GM19023 (cell line): ENCODE measurements around the gene PRR12.
"Not testable (repeated sequence)": the region's sequence is repeated elsewhere in the genome, so short reads cannot be mapped to it uniquely, and the experiment has no call there.

Source experiments
- ATAC-seq: cut with Tn5 transposase; IDR thresholded peaks from one replicate; pipeline ENCODE4 v1.9.1; 2021; ENCODE audit warnings: mild to moderate bottlenecking, moderate library complexity; ENCODE audit not compliant: unreplicated experiment

PRR12 gene

DNA sequence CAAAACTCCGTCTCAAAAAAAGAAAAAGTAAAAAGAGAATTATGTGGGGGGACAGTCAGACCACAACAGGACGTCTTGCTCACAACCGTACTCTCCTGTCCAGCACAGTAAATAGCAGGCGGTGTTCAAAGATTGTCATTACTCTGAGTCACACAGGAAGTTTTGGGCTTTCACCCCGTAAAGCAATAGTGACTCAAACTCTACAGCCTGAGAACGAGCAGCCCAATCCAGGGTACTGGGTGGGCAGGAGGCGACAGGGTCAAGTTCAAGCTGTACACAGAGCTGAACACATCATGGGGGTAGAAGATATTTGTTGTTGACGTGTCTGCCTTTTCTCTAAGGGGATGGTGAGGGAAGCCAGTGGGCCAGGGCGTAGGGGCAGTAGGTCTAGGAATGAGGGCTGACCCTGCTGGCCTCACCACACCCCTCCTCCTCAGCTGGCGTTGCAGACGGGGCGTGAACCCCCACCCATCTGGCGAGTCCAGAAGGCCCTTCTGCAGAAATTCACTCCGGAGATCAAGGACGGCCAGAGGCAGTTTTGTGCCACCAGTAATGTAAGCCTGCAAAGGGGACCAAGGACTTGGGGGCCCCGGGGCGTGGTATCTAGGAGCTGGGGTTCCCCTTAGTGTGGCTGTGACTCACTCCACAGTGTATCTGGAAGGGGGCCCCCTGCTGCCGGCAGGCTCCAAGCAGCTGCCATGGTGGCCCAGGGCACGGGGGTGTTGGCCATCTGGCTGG, 23.3 kb downstream of the PRR12 start:
- ATAC-seq, result no peak

DNA sequence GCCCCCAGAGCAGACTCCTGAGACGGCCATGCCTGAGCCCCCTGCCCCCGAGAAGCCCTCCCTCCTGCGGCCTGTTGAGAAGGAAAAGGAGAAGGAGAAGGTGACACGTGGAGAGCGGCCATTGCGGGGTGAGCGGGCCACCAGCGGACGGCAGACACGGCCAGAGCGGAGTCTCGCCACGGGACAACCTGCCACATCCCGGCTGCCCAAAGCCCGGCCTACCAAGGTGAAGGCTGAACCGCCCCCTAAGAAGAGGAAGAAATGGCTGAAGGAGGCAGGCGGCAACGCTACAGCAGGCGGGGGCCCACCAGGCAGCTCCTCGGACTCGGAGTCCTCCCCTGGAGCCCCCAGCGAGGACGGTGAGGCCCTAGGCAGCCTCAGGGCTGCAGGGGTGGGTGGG, 24.9 kb downstream of the PRR12 start:
- no peak for ATAC-seq

DNA sequence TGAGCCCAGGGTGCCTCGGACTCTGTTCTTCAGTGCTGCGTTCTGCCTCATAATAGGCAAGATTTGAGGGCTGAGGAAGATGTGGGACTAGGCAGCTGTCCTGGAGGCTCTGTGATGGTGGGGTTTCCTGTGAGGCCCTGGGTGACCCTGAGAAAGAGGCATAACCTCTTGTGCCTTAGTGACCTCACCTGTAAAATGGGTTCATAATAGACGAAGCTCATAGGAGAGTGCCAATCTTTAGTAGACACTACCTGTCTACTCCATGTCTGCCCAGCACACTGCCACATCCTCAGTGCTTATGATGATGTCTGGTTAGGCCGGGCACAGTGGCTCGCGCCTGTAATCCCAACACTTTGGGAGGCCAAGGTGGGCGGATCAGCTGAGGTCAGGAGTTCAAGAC, 25.6 kb downstream of the PRR12 start:
- no peak for ATAC-seq

DNA sequence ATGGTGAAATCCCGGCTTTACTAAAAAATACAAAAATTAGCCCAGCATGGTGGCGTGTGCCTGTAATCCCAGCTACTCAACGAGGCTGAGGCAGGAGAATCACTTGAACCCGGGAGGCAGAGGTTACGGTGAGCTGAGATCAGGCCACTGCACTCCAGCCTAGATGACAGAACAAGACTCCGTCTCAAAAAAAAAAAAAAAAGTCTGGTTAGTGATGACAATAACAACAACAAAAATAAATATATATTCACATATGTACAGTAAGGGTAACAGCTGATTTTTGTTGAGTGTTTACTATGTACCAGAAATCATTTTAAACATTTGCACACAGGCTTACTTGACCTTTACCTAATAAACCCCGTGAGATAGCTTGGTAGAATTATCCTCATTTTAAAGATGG, 26.0 kb downstream of the PRR12 start:
- ATAC-seq, result no peak

DNA sequence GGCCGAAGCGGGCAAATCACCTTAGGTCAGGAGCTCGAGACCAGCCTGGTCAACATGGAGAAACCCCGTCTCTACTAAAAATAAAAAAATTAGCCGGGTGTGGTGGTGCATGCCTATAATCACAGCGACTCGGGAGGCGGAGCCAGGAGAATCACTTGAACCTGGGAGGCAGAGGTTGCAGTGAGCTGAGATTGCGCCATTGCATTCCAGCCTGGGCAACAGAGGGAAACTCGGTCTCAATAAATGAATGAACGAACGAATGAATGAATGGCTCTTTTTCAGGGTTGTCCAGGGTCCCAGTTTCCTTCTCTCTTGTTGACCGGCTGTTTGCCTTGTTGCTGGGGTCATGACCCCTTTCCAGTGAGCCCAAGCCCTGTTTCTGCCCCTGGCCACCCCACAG, 26.9 kb downstream of the PRR12 start:
- ATAC-seq, result not testable (repeated sequence)

DNA sequence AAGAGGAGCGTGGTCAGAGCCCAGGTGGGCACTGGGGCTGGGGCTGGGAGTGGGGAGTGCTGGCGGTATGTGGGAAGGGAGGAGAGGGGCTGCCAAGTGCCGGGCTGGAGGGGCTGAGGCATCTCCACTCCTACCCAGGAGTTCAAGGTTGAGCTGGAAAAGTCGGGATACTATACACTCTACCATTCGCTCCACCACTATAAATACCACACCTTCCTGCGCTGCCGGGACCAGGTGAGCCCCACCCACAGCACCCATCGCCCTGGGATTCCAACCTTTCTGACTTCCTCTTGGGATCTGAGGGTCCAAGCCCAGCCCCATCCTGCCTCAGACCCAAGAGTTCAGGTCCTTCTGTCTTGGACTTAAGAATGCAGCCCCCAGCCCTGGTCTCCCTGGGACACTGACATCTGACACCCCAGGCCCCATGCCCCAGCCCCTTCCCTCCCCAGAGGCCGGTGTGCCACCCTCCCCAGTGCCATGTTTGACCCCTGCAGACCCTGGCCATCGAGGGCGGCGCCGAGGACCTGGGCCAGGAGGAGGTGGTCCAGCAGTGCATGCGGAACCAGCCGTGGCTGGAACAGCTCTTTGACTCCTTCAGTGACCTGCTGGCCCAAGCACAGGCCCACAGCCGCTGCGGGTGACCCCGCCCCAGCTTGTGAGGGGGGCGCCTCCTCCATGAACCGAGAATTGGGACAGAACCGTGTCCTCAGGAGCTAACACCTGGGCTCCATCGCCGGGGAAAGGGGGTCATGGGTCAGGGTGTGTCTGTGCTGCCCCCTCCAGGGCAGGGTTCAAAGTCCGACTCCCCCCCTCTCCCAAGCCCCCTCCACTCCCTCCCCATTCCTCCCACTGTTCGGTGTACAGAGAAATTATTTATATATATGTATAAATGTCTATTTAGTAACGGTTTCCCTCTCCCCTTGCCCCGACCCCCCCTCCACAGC, 34.3 kb downstream of the PRR12 start:
- ATAC-seq, result no peak

DNA sequence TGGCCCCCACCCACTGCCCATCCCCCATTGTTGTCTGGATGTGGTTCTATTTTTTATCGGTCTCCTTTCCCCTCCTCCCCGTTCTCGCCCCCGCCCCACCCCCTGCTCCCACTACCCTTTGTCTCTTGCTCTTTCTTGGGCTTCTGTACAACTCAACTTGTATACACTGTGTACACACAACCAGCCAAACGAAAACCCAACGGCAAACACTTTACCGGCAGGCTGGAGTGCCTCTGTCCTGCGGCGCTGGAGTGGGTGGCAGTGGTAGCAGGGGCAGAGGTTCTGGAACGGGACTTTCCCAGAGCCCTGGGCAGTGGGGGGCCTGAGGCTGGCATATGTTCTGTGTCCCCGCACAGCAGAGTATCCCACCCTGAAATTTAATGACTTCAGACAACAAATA, 35.2 kb downstream of the PRR12 start:
- ATAC-seq, result no peak

DNA sequence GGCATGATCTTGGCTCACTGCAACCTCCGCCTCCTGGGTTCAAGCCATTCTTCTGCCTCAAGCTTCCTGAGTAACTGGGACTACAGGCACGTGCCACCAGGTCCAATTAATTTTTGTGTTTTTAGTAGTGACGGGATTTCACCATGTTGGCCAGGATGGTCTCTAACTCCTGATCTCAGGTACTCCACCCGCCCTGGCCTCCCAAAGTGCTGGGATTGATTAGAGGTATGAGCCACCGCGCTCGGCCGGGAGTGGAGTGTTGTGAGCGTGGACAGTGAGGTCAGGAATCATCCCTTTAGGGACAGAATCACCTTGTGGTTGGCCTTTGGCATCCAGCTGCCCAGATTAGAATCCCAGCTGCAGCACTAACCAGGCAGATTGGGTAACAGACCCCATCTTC, 38.7 kb downstream of the PRR12 start:
- ATAC-seq, result no peak

DNA sequence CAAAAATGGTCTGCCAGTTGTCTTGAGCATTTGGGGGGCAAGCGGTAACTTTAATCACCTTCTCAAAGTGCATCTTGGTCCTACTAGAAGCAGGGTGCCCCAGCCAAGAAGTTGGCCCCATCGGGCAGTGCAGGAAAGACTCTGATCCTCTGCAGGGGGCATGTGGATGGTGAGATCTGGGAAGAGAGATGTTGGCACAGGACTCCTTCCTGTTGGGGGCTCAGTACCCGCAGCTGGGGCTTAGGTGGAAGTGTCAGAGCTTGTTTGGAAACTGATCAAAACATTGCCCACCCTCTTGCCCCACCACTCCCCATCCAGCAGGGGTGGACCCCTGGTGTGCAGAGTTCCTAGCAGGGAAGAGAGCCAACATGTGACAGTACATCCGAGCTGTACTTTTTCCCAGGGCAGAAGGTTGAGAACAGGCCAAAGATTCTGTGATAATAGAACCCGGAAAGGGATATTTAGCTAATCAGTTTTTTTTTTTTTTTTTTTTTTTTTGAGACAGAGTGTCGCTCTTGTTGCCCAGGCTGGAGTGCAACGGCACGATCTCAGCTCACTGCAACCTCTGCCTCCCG, 40.1 kb downstream of the PRR12 start:
- no peak for ATAC-seq

DNA sequence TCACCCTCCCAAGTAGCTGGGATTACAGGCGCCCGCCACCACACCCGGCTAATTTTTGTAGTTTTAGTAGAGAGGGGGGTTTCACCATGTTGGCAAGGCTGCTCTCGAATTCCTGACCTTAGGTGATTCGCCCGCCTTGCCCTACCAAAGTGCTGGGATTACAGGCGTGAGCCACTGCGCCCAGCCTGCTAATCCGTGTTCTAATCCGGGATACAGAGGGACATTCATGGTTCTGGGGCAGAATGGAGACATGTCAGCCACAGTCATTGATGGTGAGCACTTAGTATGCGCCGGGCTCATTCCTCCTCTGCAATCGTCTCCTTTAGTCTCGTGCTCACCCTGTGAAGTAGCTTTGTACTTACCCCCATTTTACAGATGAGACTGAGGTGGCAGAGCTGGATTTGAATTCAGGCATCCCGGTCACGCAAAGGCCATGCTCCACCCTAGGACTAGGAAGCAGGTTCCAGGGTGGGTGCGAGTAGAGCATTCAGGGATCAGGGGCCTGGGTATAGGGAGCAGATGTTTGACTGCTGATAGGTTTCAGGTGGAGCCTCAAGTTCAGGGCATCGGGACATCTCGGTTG, 40.7 kb downstream of the PRR12 start:
- no peak for ATAC-seq

DNA sequence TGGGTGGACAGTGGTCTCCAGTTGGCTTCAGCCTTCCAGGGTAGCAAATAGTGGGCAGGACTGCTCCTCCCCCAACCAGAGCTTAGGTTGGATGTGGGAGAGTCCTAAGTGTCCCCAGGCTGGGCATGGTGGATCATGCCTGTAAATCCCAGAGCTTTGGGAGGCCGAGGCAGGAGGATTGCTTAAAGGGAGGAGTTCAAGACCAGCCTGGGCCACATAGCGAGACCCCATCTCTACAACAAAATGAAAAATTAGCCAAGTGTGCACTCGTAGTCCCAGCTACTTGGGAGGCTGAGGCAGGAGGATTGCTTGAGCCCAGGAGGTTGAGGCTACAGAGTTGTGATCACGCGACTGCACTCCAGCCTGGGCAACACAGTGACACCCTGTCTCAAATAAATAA, 41.6 kb downstream of the PRR12 start:
- ATAC-seq, result no peak

DNA sequence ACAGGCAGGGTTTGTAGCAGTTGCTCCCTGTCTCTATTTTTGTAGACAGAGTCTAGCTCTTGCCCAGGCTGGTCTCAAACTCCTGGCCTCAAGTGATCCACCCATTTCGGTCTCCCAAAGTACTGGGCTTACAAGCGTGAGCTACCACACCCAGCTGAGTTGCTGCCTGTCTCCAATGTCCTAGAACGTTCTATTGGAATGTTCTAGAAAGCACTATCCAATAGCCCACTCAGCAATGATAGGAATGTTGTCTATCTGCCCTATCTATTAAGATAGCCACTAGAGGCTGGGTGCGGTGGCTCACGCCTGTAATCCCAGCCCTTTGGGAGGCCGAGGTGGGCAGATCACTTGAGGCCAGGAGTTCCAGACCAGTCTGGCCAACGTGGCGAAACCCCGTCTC, 42.3 kb downstream of the PRR12 start:
- ATAC-seq, result not testable (repeated sequence)

DNA sequence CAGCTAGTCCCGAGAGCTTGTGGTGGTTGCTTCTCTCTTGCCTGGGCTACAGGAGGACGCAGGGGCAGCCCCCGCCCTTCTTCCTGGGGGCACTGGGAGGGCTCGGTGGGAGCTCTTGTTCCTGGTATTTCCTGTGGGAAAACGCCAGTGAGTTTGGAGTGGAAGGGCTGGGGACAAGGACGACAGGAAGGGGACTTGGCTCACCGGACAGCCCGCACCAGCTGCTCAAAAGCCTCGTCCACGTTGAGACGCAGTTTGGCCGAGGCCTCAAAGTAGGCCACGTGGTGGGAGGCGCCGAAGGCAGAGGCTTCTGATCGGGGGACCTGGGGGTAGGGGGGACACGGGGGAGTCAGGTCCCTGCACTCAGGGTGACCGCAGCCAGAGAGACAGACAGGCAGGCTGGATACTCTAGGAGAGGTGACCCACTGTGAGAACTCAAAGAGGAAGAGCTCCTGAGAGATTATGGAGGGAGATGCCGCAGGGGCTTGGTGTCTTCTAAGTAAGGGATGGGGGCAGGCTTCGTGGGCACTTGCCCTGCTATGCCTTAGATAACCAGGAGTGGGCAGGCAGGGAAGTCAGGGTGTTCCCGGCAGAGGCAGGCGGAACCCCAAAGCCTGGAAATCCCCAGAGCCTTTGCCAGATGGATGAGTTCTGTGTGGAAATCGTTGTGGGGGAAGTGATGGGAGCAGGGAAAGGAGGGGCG, 44.7 kb downstream of the PRR12 start:
- ATAC-seq, result no peak

DNA sequence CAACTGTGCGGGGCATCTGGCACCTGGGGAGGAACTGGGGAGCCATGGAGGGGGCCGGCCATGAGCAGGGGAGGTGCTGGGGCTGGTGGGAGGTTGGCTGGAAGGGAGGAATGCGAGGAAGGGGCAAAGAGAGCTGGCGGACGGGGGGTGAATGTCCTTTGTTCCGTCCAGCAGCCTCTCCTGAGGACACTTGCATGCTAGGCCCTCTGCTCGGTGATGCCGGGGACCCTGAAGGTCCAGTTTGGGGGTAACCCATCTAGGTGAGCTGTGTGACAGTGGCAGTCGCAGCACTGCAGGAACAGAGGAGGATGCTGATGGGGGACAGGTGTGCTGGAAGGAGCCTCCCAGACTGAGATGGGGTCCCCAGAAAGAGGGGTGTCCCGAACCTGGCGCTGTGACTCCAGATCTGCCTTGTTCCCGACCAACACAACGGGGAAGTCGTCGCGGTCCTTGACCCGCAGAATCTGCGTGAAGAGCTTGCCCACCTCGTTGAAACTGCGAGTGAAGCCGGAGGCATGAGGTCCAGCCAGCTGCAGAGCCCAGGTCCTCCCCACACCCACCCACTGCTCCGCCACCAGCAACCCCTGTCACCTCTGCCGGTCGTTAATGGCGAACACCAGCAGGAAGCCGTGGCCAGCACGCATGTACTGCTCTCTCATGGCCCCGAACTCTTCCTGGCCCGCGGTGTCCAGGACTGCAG, 45.4 kb downstream of the PRR12 start:
- ATAC-seq, result no peak

DNA sequence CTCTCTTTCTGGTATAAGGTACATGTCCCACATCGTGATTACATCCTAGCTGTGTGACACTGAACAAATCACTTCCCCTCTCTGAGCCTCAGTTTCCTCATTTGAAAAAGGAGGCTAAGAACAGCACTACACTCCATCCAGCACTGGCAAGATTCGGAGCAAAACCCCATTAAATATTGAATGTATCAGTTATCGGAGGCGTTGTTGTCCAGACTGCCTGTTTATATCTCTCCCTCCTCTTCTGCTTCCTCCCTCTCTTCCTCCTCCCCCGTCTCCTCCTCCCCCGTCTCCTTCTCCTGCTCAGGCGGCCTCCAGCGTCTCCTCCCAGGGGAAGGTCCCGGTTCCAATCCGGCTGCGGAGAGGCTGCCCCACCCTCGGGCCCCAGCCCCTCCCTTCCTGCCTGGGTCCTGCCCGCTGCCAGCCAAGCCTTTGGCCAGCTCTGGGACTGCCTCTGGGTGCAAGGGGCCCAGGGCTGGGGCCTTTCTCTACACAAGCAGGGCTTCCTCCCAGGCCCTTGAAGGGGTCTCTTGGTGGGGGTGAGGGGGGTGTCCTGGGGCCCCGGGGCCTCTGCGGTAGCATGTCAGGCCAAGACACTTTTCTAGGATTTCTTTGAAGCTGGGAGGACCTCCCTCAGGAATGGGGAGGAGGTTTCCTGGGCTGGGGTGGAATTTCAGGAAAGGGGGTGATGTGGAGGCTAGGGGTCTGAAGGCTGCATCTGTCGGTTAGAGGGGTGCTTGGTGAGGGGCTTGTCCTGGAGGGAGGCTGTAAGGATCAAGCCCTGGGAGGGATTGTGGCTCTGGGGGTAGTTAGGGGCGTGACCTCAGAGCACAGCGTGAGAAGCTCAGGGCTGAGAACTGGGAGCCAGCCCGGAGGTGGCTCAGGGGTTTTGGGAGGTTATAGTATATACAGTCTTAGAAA, 47.1 kb downstream of the PRR12 start:
- no peak for ATAC-seq

DNA sequence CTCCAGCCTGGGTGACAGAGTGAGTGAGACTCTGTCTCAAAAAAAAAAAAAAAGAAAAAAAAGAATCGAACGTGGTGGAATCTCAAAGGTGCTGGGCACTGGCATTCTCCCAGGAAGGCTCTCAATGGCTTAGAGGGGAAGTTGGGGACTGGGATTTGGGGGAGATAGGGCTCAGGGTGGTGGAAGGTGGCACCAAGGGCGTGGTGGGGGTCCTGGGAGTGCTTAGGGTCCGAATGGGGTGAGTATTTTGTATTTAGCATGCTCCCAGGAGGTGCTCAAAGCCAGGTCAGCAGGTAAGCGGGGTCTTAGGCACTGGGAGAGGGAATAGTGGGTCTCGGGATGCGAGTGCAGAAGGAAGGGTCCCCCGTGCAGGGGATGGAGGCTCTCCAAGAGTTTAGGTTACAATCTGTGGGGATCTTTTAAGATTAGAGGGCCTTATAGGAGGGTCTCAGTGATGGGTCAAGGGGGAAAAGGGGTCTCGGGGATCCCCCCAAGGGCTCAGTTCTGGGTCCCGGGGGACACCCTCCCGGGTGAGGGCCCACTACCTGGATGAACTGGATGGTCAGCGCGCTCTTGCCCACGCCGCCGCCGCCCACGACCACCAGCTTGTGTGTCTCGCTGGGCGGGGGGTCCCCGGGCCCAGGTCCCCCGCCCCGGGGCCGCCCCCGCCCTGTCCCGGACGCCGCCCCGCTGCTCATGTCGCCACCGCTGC, 48.6 kb downstream of the PRR12 start:
- no peak for ATAC-seq

DNA sequence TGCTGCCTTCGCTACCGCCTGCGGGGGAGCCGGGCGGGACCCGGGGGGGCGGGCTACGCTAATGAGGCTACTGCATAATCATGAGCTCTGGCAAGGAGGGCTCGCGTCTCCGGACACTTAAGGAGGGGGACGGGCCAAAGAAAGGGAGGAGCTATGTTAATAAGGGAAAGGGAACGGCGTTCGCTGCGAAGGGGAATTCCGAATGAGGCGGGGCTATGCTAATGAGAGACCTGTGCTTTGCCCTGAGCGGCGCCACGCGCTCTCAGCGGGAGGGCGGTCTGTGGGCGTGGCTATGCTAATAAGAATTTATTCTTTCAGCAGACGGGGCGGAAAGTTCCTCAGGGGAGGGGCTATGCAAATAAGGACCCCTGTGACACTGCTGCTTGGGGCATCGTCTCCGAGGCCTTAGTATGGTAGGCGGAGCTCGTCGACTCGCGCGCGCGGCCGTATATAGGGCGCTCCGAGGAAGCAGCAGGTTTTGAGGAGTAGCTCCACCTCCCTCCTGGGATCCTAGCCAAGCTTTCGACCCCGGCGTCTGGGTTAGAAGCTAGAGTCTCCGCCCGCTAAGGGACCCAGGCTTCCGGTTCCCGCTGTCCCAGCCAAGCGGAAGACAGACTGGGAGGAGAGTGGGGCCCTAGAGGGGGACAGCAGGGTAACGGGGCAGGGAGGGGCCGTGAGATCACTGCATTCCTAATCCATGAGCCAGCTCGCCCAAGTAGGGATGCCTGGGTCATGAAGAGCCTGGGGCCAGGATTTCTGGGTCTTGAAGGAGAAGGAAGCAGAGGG, 49.3 kb downstream of the PRR12 start, which contains the start of gene RRAS:
Gene RRAS (minus strand): TSS at position 31 of the 786 bp plus-strand sequence. CDS start 45 bp downstream, outside the sequence.
- peak; percentile 56 for ATAC-seq
